OCI-LY7 (cell line): ENCODE results near the gene AGBL1.

ENCODE experiments used
- EZH2phosphoT487 ChIP-seq: fragments of 200-600 bp; sonication (generic); IDR thresholded peaks from 2 replicates; pipeline ENCODE4 v1.6.1; 2018; ENCODE audit warnings: low read depth, borderline replicate concordance, mild to moderate bottlenecking, mixed run types, antibody characterized with exemption, low read length, moderate library complexity, mixed read lengths
- TF ChIP-seq, protein P1 (sequence below): fragments of 200-600 bp; sonication (generic); conservative IDR thresholded peaks from 2 replicates; pipeline ENCODE4 v1.5.1; 2014; ENCODE audit warnings: mild to moderate bottlenecking, antibody characterized with exemption, low read length, moderate library complexity, mixed read lengths

DNA sequence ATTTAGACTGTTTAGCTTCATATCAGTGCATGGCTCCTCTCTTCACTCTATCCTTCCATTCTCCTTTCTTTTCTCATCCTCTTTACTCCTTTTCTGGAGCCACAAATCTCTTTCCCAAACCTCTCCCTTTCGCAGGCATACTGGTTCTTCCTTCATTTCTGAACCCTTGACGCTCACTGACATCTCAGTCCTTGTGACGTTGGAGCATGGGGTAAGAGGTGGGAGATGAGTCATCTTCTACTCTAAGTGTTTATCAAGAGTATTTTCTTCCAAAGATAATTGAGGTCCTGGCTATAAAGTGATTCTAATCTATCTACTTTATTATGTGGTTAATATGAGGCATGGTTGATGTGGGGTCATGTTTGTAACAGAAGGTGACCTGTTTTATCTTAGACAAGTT is 414.2 kb downstream of the AGBL1 start:
- TF ChIP-seq, protein P1, sequence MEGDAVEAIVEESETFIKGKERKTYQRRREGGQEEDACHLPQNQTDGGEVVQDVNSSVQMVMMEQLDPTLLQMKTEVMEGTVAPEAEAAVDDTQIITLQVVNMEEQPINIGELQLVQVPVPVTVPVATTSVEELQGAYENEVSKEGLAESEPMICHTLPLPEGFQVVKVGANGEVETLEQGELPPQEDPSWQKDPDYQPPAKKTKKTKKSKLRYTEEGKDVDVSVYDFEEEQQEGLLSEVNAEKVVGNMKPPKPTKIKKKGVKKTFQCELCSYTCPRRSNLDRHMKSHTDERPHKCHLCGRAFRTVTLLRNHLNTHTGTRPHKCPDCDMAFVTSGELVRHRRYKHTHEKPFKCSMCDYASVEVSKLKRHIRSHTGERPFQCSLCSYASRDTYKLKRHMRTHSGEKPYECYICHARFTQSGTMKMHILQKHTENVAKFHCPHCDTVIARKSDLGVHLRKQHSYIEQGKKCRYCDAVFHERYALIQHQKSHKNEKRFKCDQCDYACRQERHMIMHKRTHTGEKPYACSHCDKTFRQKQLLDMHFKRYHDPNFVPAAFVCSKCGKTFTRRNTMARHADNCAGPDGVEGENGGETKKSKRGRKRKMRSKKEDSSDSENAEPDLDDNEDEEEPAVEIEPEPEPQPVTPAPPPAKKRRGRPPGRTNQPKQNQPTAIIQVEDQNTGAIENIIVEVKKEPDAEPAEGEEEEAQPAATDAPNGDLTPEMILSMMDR, result no peak
- no peak for TF ChIP-seq EZH2phosphoT487
